Tibial artery (tissue), 4 donors: ENCODE data around the gene SORL1-AS1.

Experiments used
- DNase-seq, 2 donors: peaks; one replicate each; pipeline ENCODE4 v3.0.0-alpha.2; 2019
- H3K27ac ChIP-seq, 2 donors: fragments of 200-600 bp; sonication (generic) in 1 of 2; 1 replicate in 1 of 2; 2 replicates in 1 of 2; pipeline ENCODE4 v1.5.1; 2018 to 2019; ENCODE audit warnings: mild to moderate bottlenecking in 1 of 2
- H3K27me3 ChIP-seq, 2 donors: fragments of 200-600 bp; sonication (generic) in 1 of 2; one replicate each; pipeline versions ENCODE4 v1.5.1 to v1.6.0; 2016 to 2019
- H3K36me3 ChIP-seq, 3 donors: fragments of 200-600 bp; sonication (generic) in 2 of 3; one replicate each; pipeline ENCODE4 v1.5.1; 2016 to 2019; ENCODE audit warnings: mild to moderate bottlenecking in 2 of 3
- H3K4me1 ChIP-seq, 4 donors: fragments of 200-600 bp; sonication (generic) in 2 of 4; 1 replicate in 3 of 4; 2 replicates in 1 of 4; pipeline ENCODE4 v1.5.1; 2016 to 2019
- H3K4me3 ChIP-seq, 2 donors: fragments of 200-600 bp; sonication (generic) in 1 of 2; 1 replicate in 1 of 2; 2 replicates in 1 of 2; pipeline ENCODE4 v1.5.1; 2018 to 2019; ENCODE audit warnings: mild to moderate bottlenecking in 2 of 2
- H3K9me3 ChIP-seq, 3 donors: fragments of 200-600 bp; sonication (generic) in 1 of 3; one replicate each; pipeline ENCODE4 v1.5.1; 2016 to 2019
- intact Hi-C: fragments of 100-400 bp; cut with DNase I; formaldehyde crosslinking; loops from one replicate; pipeline ENCODE4 v1.15.0; 2023; ENCODE audit warnings: low total_unique reads
- TF ChIP-seq, protein P1 (sequence below), 2 experiments: fragments of 200-600 bp in 1 of 2; fragments of 450-650 bp in 1 of 2; IDR thresholded peaks; one replicate each; pipeline ENCODE4 v1.5.1; 2017 to 2019; ENCODE audit warnings: antibody characterized with exemption in 2 of 2, mild to moderate bottlenecking in 1 of 2, moderate library complexity in 1 of 2

SORL1-AS1 gene

GRCh38 chr11:121494355-121495099 lies 41.8 kb upstream of the SORL1-AS1 start:
- Histone ChIP-seq H3K27me3 (no peaks in the 10 kb centered on the region), H3K36me3 (peaks cover 0 to 15% (median 11%) of the 10 kb centered on the region in 3 donors), H3K9me3 (no peaks in the 10 kb centered on the region), H3K4me3 (no peak overlapping the region), H3K4me1 (no peaks in the 10 kb centered on the region), H3K27ac (no peak overlapping the region)
- DNase-seq, result no peak
- TF ChIP-seq, protein P1, sequence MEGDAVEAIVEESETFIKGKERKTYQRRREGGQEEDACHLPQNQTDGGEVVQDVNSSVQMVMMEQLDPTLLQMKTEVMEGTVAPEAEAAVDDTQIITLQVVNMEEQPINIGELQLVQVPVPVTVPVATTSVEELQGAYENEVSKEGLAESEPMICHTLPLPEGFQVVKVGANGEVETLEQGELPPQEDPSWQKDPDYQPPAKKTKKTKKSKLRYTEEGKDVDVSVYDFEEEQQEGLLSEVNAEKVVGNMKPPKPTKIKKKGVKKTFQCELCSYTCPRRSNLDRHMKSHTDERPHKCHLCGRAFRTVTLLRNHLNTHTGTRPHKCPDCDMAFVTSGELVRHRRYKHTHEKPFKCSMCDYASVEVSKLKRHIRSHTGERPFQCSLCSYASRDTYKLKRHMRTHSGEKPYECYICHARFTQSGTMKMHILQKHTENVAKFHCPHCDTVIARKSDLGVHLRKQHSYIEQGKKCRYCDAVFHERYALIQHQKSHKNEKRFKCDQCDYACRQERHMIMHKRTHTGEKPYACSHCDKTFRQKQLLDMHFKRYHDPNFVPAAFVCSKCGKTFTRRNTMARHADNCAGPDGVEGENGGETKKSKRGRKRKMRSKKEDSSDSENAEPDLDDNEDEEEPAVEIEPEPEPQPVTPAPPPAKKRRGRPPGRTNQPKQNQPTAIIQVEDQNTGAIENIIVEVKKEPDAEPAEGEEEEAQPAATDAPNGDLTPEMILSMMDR (IDR thresholded peaks at IDR 0.05), result no peak
- intact Hi-C loops, result no loop called here

GRCh38 chr11:121489823-121490222 lies 37.1 kb upstream of the SORL1-AS1 start:
- no peak overlapping the region for H3K4me3 ChIP-seq
- no peaks in the 10 kb centered on the region for H3K27me3 ChIP-seq
- intact Hi-C loops, result no loop called here
- no peak overlapping the region for H3K27ac ChIP-seq
- TF ChIP-seq, protein P1 (IDR thresholded peaks at IDR 0.05), result no peak
- no peaks in the 10 kb centered on the region for H3K36me3 ChIP-seq
- no peak for DNase-seq
- no peaks in the 10 kb centered on the region for H3K9me3 ChIP-seq
- peaks cover 0 to 17% (median 12%) of the 10 kb centered on the region in 4 donors for H3K4me1 ChIP-seq

- no peaks in the 10 kb centered on the region for H3K36me3 ChIP-seq
- peaks cover 0 to 17% (median 12%) of the 10 kb centered on the region in 4 donors for H3K4me1 ChIP-seq
- no peaks in the 10 kb centered on the region for H3K27me3 ChIP-seq
- no peaks in the 10 kb centered on the region for H3K9me3 ChIP-seq
- no peak for DNase-seq
- H3K4me3 ChIP-seq, result no peak overlapping the region
- TF ChIP-seq, protein P1 (IDR thresholded peaks at IDR 0.05), result no peak
- intact Hi-C loops, result no loop called here
- H3K27ac ChIP-seq, result peak overlapping the region in 1 of 2 donors; percentile 5
Observed at GRCh38 chr11:121488641-121489040, 35.9 kb upstream of the SORL1-AS1 start.

DNA sequence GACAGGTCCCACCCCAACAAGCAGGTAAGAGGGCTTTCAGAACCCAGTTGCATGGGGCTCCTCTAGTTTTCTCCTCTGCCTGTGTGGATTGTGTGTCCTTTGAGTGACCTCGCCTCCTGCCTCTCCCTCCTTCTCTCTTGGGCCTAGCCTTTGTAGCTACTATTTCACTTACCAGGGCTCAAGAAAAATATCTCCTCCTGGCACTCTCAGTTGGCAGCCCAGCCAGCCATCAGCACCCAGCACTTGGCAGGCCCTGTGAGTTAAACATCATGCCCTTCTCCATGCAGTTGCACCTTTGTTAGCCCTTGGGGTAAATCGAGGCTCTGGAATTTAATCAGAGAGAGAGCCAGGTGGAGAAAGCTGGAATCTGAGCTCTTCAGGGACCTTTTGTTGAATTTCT lies 35.4 kb upstream of the SORL1-AS1 start:
- H3K9me3 ChIP-seq, result no peaks in the 10 kb centered on the region
- intact Hi-C loops, result no loop called here
- peak in 1 of 2 donors; percentile 65 for DNase-seq
- no peaks in the 10 kb centered on the region for H3K36me3 ChIP-seq
- no peaks in the 10 kb centered on the region for H3K27me3 ChIP-seq
- TF ChIP-seq, protein P1 (IDR thresholded peaks at IDR 0.05), result no peak
- H3K27ac ChIP-seq, result peak overlapping the region; percentile 5 to 30
- peaks cover 0 to 17% (median 12%) of the 10 kb centered on the region in 4 donors for H3K4me1 ChIP-seq
- no peak overlapping the region for H3K4me3 ChIP-seq

GRCh38 chr11:121487191-121487590 lies 34.4 kb upstream of the SORL1-AS1 start:
- H3K27ac ChIP-seq, result peak overlapping the region; percentile 5 to 30

More at GRCh38 chr11:121487191-121487590, 34.4 kb upstream of the SORL1-AS1 start:
- H3K36me3 ChIP-seq, result no peaks in the 10 kb centered on the region
- no peak overlapping the region for H3K4me3 ChIP-seq
- TF ChIP-seq, protein P1 (IDR thresholded peaks at IDR 0.05), result no peak
- DNase-seq, result no peak
- intact Hi-C loops, result no loop called here
- H3K4me1 ChIP-seq, result peaks cover 0 to 21% (median 13%) of the 10 kb centered on the region in 4 donors
- no peaks in the 10 kb centered on the region for H3K9me3 ChIP-seq
- H3K27me3 ChIP-seq, result no peaks in the 10 kb centered on the region
